ENCODE data around the gene ALPG.

- TF ChIP-seq, protein P1, sequence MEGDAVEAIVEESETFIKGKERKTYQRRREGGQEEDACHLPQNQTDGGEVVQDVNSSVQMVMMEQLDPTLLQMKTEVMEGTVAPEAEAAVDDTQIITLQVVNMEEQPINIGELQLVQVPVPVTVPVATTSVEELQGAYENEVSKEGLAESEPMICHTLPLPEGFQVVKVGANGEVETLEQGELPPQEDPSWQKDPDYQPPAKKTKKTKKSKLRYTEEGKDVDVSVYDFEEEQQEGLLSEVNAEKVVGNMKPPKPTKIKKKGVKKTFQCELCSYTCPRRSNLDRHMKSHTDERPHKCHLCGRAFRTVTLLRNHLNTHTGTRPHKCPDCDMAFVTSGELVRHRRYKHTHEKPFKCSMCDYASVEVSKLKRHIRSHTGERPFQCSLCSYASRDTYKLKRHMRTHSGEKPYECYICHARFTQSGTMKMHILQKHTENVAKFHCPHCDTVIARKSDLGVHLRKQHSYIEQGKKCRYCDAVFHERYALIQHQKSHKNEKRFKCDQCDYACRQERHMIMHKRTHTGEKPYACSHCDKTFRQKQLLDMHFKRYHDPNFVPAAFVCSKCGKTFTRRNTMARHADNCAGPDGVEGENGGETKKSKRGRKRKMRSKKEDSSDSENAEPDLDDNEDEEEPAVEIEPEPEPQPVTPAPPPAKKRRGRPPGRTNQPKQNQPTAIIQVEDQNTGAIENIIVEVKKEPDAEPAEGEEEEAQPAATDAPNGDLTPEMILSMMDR (IDR thresholded peaks at IDR 0.05 in 4 of 5, conservative IDR thresholded peaks at IDR 0.05 in 1 of 5), result no peak
- TF ChIP-seq POLR2A (IDR thresholded peaks at IDR 0.05), result no peak
Measured at GRCh38 chr2:232384466-232384865, 22.2 kb upstream of the ALPG start.
